ENCODE data around the gene DIS3L.

The DIS3L gene

DNA sequence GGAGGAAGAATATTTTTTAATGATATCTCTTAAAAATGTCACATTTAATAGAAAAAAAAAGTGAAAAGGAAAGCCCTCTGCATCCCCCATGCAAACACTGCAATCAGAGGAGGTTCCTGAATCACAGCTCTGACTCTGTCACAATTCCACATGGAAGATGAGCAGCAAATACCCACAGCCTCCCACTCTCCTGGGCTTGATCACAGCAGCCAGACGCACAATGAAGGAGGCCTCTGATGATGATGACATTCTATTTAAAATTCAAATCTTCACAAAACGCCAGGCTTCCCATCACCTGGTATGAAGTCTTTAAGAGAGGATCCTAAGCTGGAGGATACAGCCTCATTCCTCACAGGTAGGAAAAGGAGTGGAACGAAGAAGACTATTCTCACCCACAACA lies 9.1 kb upstream of the DIS3L start:
- H3K4me1 ChIP-seq (ENCODE audit: insufficient read depth, low read length): peaks cover 4% of the 10 kb centered on the region; the same call in 1 of the 2 replicates
- H3K9me3 ChIP-seq (ENCODE audit: insufficient read depth, low read depth, low read length): no peaks in the 10 kb centered on the region
- H3K27me3 ChIP-seq (ENCODE audit: insufficient read depth, low read length): no peaks in the 10 kb centered on the region
- 92% methylated on average over 2 of the region's 3 CpGs for WGBS
- no peaks in the 10 kb centered on the region for H3K36me3 ChIP-seq (ENCODE audit: insufficient read depth, low read length)
- no peak overlapping the region for H3K4me3 ChIP-seq (ENCODE audit: low read length)
- H3K9ac ChIP-seq (ENCODE audit: low read depth, low read length): no peak overlapping the region
- H3K27ac ChIP-seq (ENCODE audit: low read depth, low read length): no peak overlapping the region

DNA sequence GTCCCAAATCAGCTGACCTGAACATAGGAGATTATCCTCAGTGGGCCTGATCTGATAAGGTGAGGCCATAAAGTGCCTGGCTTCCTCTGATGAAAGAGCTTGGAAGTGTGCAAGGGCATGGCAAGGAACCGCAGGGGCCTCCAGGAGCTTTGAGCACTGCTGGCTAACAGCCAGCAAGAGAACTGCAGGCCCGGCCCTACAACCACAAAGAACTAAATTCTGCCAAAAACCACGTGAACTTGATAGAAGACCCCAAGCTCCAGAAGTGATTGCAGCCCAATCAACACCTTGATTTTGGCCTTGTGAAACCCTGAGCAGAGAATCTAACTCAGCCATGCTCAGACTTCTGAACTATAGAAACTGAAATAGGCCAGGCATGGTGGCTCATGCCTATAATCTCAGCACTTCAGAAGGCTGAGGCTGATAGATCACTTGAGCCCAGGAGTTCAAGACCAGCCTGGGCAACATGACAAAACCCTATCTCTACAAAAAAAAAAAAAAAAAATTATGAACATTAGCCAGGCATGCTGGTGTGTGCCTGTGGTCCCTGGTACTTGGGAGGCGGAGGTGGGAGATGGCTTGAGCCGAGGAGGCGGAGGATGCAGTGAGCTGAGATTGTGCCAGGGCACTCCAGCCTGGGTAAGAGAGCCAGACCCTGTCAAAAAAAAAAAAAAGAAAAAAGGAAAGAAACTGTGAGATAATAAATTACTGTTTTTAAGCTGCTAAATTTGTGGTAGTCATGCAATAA lies 7.7 kb upstream of the DIS3L start:
- no peaks in the 10 kb centered on the region for H3K36me3 ChIP-seq (ENCODE audit: insufficient read depth, low read length)
- H3K9ac ChIP-seq (ENCODE audit: low read depth, low read length): no peak overlapping the region
- no peak overlapping the region for H3K4me3 ChIP-seq (ENCODE audit: low read length)
- no peaks in the 10 kb centered on the region for H3K27me3 ChIP-seq (ENCODE audit: insufficient read depth, low read length)
- WGBS: 89% methylated on average over 6 of the region's 6 CpGs
- H3K4me1 ChIP-seq (ENCODE audit: insufficient read depth, low read length): peaks cover 4% of the 10 kb centered on the region; the same call in 1 of the 2 replicates
- H3K27ac ChIP-seq (ENCODE audit: low read depth, low read length): no peak overlapping the region
- no peaks in the 10 kb centered on the region for H3K9me3 ChIP-seq (ENCODE audit: insufficient read depth, low read depth, low read length)

DNA sequence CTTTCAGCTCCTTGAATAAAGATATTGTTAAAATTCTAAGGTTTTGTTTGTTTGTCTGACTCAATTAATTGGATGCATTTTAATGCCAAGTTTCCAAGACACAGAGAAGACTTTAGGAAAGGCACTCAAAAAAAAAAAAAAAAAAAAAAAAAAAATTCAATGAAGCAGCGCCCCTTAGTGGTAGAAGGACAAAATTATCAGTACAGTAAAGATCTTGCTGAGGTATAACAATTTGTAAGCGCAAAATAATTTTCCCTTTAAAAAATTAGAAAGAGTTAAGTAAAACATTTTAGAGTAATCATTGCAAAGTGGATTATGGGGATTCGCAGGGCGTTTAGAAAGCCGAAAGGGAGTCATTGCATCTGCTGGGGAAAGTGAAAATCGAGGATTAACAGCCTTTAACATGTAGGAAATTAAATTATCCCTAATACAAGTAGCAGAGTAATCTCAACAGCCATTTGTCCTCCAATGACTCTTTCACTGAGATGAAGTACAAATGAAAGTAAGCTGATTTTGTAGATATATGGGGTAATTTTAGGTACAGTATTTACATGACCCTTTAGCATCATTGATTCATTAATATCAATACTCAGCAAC lies 5.8 kb upstream of the DIS3L start:
- H3K9ac ChIP-seq (ENCODE audit: low read depth, low read length): no peak overlapping the region
- H3K36me3 ChIP-seq (ENCODE audit: insufficient read depth, low read length): no peaks in the 10 kb centered on the region
- no peak overlapping the region for H3K4me3 ChIP-seq (ENCODE audit: low read length)
- no peak overlapping the region for H3K27ac ChIP-seq (ENCODE audit: low read depth, low read length)
- peaks cover 1% of the 10 kb centered on the region; the same call in 1 of the 2 replicates for H3K27me3 ChIP-seq (ENCODE audit: insufficient read depth, low read length)
- WGBS: 8% methylated on average over 4 of the region's 6 CpGs
- no peaks in the 10 kb centered on the region for H3K9me3 ChIP-seq (ENCODE audit: insufficient read depth, low read depth, low read length)
- peaks cover 4% of the 10 kb centered on the region; the same call in 1 of the 2 replicates for H3K4me1 ChIP-seq (ENCODE audit: insufficient read depth, low read length)

DNA sequence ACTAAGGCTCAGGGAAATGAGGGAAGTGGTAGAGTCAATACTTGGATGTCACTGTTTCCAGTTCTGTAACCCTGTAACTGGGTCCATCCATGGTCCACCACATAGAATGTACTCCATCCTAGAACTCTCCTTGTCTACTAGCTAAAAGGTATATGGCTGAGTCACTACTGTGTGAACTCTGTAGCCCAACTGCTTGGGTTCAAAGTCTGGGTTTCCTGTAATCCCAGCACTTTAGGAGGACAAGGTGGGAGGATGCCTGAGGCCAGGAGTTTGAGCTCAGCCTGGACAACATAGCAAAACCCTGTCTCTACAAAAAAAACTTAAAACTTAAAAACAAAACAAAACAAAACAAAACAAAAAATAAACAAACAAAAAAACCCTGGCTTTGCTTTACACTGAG lies 5.3 kb upstream of the DIS3L start:
- no peak overlapping the region for H3K4me3 ChIP-seq (ENCODE audit: low read length)
- peaks cover 4% of the 10 kb centered on the region; the same call in 1 of the 2 replicates for H3K27me3 ChIP-seq (ENCODE audit: insufficient read depth, low read length)
- H3K36me3 ChIP-seq (ENCODE audit: insufficient read depth, low read length): no peaks in the 10 kb centered on the region
- H3K27ac ChIP-seq (ENCODE audit: low read depth, low read length): no peak overlapping the region
- H3K4me1 ChIP-seq (ENCODE audit: insufficient read depth, low read length): peaks cover 8% of the 10 kb centered on the region; the same call in 1 of the 2 replicates
- no peak overlapping the region for H3K9ac ChIP-seq (ENCODE audit: low read depth, low read length)
- H3K9me3 ChIP-seq (ENCODE audit: insufficient read depth, low read depth, low read length): no peaks in the 10 kb centered on the region

DNA sequence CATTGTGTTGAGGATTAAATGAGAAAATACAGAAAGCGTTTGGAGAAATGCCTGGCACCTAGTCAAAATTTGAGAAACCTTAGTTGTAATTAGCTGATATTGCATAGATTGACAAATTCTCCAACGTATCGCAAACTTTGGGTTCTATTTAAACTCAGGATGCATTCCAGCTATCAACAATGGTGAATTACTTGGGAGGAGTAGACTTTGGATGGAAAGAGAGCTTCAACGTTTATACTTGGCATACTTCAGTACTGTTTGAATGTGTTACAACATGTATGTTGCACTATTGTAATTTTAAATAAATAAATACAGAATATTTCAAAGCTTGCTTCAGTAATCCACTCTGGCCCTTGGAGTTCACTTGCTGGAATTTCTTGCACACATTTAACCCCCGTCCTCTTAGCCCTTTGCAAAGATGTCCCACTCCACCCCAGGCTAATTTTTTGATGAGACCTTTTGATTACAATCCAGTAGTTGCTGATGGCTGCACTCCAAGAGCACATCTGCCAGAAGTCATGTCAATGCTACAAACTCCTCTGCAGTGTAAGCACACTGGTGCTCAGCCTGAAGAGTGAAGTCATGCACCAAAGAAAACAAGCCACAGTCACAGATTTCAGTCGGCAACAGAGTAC lies 4.7 kb upstream of the DIS3L start:
- Histone ChIP-seq H3K36me3 (ENCODE audit: insufficient read depth, low read length) (no peaks in the 10 kb centered on the region), H3K9me3 (ENCODE audit: insufficient read depth, low read depth, low read length) (no peaks in the 10 kb centered on the region), H3K4me1 (ENCODE audit: insufficient read depth, low read length) (peaks cover 8% of the 10 kb centered on the region; the same call in 1 of the 2 replicates), H3K27ac (ENCODE audit: low read depth, low read length) (no peak overlapping the region), H3K9ac (ENCODE audit: low read depth, low read length) (no peak overlapping the region), H3K4me3 (ENCODE audit: low read length) (no peak overlapping the region), H3K27me3 (ENCODE audit: insufficient read depth, low read length) (peaks cover 4% of the 10 kb centered on the region; the same call in 1 of the 2 replicates)
- WGBS: 92% methylated on average over 5 of the region's 6 CpGs

DNA sequence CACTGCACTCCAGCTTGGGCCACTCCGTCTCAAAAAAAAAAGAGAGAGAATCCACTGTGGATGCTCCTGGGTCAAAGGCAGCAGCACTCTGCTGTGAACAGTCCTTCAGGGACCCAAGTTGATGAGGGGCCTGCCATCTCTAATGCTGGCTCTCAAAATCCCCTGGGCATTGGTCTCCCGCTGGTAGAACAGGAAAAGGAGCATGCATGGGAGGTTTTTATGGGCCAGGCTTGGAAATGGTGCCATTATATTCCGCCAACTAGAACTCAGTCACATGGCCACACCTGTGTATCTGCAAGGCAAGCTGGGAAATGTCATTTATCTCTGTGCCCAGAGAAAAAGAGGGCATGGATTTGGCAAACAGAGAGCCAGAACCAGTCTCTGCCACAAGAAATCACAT lies 3.4 kb upstream of the DIS3L start:
- Histone ChIP-seq H3K27ac (ENCODE audit: low read depth, low read length) (no peak overlapping the region), H3K9ac (ENCODE audit: low read depth, low read length) (no peak overlapping the region), H3K9me3 (ENCODE audit: insufficient read depth, low read depth, low read length) (no peaks in the 10 kb centered on the region), H3K4me3 (ENCODE audit: low read length) (no peak overlapping the region), H3K27me3 (ENCODE audit: insufficient read depth, low read length) (peaks cover 4% of the 10 kb centered on the region; the same call in 1 of the 2 replicates), H3K36me3 (ENCODE audit: insufficient read depth, low read length) (no peaks in the 10 kb centered on the region), H3K4me1 (ENCODE audit: insufficient read depth, low read length) (peaks cover 17% of the 10 kb centered on the region)
- WGBS: 95% methylated on average over 3 of the region's 3 CpGs

DNA sequence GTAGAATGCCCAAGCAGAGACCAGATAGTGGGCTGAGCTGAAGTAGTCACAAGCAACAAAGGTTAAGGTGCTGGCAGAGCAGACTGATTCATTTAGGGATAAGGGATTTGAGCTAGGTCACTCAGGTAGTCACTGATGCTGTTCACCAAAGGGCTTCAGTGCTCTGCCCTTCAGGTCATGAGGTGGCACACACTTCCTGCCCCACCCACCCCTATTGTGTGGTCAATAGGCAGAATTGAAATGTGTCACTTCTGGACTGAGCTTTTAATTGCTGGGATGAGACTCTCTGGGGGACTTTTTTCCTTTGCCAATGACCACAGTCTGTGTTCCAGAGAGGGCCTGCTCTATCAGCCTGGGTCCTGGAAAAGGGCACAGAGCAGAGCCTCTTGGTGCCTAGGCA lies 2.9 kb upstream of the DIS3L start:
- H3K4me3 ChIP-seq (ENCODE audit: low read length): no peak overlapping the region

DNA sequence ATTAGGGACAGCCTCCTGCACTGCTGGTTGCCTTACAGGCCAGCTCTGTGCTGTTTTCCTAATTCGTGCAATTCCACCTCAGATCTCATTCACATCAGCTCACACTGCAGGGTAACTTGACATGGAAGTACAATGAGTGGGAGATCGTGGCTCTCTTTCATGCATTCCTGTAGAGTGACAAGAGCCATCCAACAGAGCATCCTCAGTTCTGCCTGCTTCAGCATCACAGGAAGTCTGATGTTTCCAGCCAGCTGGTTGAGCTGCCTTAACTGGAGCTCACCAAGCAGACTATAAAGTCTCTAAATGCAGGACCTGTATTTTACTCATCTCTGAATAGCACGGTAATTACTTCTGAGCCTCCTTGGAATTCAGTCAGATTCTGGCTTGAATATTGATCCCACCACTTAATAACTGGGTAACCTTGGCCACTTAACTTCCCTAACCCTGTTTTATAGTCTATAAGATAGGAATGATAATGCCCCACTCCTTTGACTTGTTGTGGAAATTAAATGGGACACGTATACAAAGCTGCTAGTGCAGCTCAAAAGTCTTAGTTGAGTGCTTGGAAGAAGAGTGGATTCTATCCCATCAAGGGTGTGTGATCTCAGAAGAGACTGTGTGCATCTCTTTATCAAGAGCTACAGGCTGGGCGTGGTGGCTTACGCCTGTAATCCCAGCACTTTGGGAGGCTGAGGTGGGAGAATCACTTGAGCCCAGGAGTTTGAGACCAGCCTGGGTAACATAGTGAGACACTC lies 1.4 kb upstream of the DIS3L start:
- Histone ChIP-seq H3K4me1 (ENCODE audit: insufficient read depth, low read length) (peaks cover 25% of the 10 kb centered on the region), H3K4me3 (ENCODE audit: low read length) (no peak overlapping the region), H3K27me3 (ENCODE audit: insufficient read depth, low read length) (peaks cover 4% of the 10 kb centered on the region; the same call in 1 of the 2 replicates), H3K9ac (ENCODE audit: low read depth, low read length) (no peak overlapping the region), H3K36me3 (ENCODE audit: insufficient read depth, low read length) (no peaks in the 10 kb centered on the region), H3K9me3 (ENCODE audit: insufficient read depth, low read depth, low read length) (no peaks in the 10 kb centered on the region), H3K27ac (ENCODE audit: low read depth, low read length) (no peak overlapping the region)
- 80% methylated on average over 6 of the region's 6 CpGs for WGBS

More for the DNA sequence above, 2.9 kb upstream of the DIS3L start:
- H3K4me1 ChIP-seq (ENCODE audit: insufficient read depth, low read length): peaks cover 22% of the 10 kb centered on the region
- no peak overlapping the region for H3K27ac ChIP-seq (ENCODE audit: low read depth, low read length)
- peaks cover 4% of the 10 kb centered on the region; the same call in 1 of the 2 replicates for H3K27me3 ChIP-seq (ENCODE audit: insufficient read depth, low read length)
- H3K9me3 ChIP-seq (ENCODE audit: insufficient read depth, low read depth, low read length): no peaks in the 10 kb centered on the region
- H3K36me3 ChIP-seq (ENCODE audit: insufficient read depth, low read length): no peaks in the 10 kb centered on the region
- no peak overlapping the region for H3K9ac ChIP-seq (ENCODE audit: low read depth, low read length)

DNA sequence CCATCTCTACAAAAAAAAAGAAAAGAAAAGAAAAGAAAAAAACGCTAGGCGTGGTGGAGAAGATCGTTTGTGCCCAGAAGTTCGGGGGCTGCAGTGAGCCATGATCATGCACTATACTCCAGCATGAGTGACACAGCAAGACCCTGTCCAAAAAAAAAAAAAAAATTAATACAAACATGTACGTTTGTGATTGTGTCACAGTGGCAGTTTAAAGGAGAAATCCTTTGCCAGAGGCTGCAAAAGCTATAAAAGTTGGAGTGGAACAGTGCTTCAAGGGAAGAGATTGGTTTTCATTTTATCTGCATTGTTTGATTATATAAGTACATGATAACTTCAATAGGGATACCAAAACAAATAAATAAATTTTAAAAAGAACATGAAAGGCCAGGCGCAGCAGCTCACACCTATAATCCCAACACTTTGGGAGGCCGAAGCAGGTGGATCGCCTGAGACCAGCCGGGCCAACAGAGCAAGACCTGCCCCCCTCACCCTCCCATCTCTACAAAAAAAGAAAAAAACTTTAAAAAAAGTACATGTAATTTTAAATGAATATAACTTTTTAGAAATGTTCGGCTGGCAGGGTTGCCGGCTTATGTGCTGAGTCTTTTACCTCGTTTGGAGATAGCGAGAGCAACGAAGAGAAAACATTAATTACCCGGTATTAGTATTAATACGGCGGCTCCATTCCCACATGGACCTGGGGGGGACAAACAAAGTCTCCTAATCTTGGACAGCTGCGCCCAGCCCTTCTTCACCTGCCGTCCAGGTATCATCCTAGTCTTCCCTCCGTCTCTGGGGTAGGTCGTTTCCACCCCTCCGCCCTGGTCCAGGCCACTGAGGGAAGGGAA lies 573 bp upstream of the DIS3L start:
- 45% methylated on average over 22 of the region's 22 CpGs for WGBS
- H3K27ac ChIP-seq (ENCODE audit: low read depth, low read length): peak overlapping the region; percentile 46
- H3K36me3 ChIP-seq (ENCODE audit: insufficient read depth, low read length): no peaks in the 10 kb centered on the region
- peaks cover 21% of the 10 kb centered on the region for H3K4me1 ChIP-seq (ENCODE audit: insufficient read depth, low read length)
- H3K9me3 ChIP-seq (ENCODE audit: insufficient read depth, low read depth, low read length): no peaks in the 10 kb centered on the region
- peaks cover 4% of the 10 kb centered on the region; the same call in 1 of the 2 replicates for H3K27me3 ChIP-seq (ENCODE audit: insufficient read depth, low read length)
- peak overlapping the region; percentile 55 for H3K4me3 ChIP-seq (ENCODE audit: low read length)
- peak overlapping the region; percentile 68 for H3K9ac ChIP-seq (ENCODE audit: low read depth, low read length)

DNA sequence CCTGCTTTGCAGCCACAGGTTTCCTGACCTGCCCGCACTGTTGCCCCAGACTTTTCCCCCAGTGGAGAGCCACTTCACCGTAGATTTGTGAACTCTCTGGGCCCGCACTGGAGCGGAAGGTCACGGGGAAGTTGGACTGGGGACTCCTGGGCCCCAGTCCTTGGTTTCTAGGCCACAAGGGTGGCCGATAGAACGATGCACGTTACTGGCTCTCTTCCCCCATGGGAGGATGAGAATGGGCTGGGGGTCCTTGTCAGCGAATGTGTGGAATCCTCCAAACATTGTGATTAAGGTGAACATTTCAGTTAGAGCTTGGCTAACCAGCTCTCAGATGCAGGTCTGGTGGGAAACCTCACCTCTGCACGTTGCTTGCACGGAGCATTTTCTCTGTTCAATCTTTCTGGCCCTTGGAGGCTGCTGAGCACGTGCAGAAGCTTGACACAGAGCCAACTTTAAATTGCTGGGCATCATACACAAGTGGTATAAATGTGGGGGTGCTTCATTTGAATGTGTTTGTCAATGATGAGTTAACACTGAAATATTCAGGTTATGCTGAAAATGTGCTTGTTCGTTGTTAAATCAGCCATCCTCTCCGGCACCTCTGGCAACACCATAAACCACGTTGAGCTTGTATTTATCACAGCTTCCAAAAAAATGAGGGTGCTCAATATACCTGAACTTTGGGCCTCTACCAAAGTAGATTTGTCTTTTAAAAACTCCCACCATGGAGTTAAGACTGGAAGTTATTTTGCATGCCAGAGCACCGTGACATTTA lies 976 bp downstream of the DIS3L start:
- Histone ChIP-seq H3K9ac (ENCODE audit: low read depth, low read length) (peak overlapping the region; percentile 68), H3K4me3 (ENCODE audit: low read length) (peak overlapping the region; percentile 55), H3K36me3 (ENCODE audit: insufficient read depth, low read length) (no peaks in the 10 kb centered on the region), H3K9me3 (ENCODE audit: insufficient read depth, low read depth, low read length) (no peaks in the 10 kb centered on the region), H3K27me3 (ENCODE audit: insufficient read depth, low read length) (peaks cover 4% of the 10 kb centered on the region; the same call in 1 of the 2 replicates), H3K4me1 (ENCODE audit: insufficient read depth, low read length) (peaks cover 21% of the 10 kb centered on the region), H3K27ac (ENCODE audit: low read depth, low read length) (peak overlapping the region; percentile 56; the same call in 1 of the 2 replicates)
- 14% methylated on average over 15 of the region's 16 CpGs for WGBS

Measured in HUES64 (cell line).